Karpas-422 (cell line): Measurements from ENCODE around the gene S1PR1. TPM values are rescaled to one million over a fixed set of nuclear protein-coding genes. Genes with fewer than 3 reads are reported as not detected.

ENCODE experiments used
- DNase-seq: peaks from one replicate; pipeline ENCODE4 v3.0.0-alpha.2; 2015
- H2AFZ ChIP-seq: fragments of 200-600 bp; sonication (generic); 2 replicates; pipeline ENCODE4 v1.6.1; 2014; ENCODE audit warnings: antibody characterized with exemption, low read length, mixed read lengths
- H3K27ac ChIP-seq: fragments of 200-600 bp; sonication (generic); 2 replicates; pipeline ENCODE4 v1.5.1; 2014; ENCODE audit warnings: mild to moderate bottlenecking, low read length, moderate library complexity
- H3K27me3 ChIP-seq: fragments of 200-600 bp; sonication (generic); 2 replicates; pipeline ENCODE4 v1.6.1; 2014; ENCODE audit warnings: low read length, mixed read lengths
- H3K36me3 ChIP-seq: fragments of 200-600 bp; sonication (generic); 2 replicates; pipeline ENCODE4 v1.6.1; 2014; ENCODE audit warnings: low read length, mixed read lengths; ENCODE audit not compliant: insufficient read depth
- H3K4me1 ChIP-seq: fragments of 200-600 bp; sonication (generic); 2 replicates; pipeline ENCODE4 v1.6.1; 2014; ENCODE audit warnings: mild to moderate bottlenecking, low read length, mixed read lengths
- H3K4me2 ChIP-seq: fragments of 200-600 bp; sonication (generic); 2 replicates; pipeline ENCODE4 v1.6.1; 2014; ENCODE audit warnings: low read length, low read depth, mild to moderate bottlenecking; ENCODE audit not compliant: poor library complexity, severe bottlenecking
- H3K4me3 ChIP-seq: fragments of 200-600 bp; sonication (generic); 2 replicates; pipeline ENCODE4 v1.5.1; 2014; ENCODE audit warnings: mild to moderate bottlenecking, antibody characterized with exemption, low read length, mixed read lengths
- H3K79me2 ChIP-seq: fragments of 200-600 bp; sonication (generic); 2 replicates; pipeline ENCODE4 v1.6.1; 2014; ENCODE audit warnings: mild to moderate bottlenecking, low read length, mixed read lengths
- H3K9ac ChIP-seq: fragments of 200-600 bp; sonication (generic); 2 replicates; pipeline ENCODE4 v1.6.0; 2014; ENCODE audit warnings: low read length
- H3K9me2 ChIP-seq: fragments of 200-600 bp; sonication (generic), shearing (Covaris generic); replicated peaks from 2 replicates; pipeline ENCODE4 v1.6.0; 2014; ENCODE audit warnings: mild to moderate bottlenecking, low read length, moderate library complexity; ENCODE audit not compliant: insufficient read depth
- H3K9me3 ChIP-seq: fragments of 300-700, 200-600 bp; sonication (generic); 2 replicates; pipeline ENCODE4 v1.6.1; 2014; ENCODE audit warnings: low read length, mixed read lengths
- H4K20me1 ChIP-seq: fragments of 200-600 bp; sonication (generic); 2 replicates; pipeline ENCODE4 v1.6.1; 2014; ENCODE audit warnings: mild to moderate bottlenecking, antibody characterized with exemption, low read length, low read depth; ENCODE audit not compliant: insufficient read depth
- total RNA-seq: library from RNA; depleted of rRNA; stranded (reverse); fragments of >200 nt; shearing (Covaris generic); gene quantifications from 2 replicates; pipeline ENCODE4 v1.2.3, GENCODE V29; 2014; ENCODE audit warnings: low replicate concordance

S1PR1 gene
- total RNA-seq, 1 experiment from 2014 or later, result not detected

GRCh38 chr1:101257500-101258325 lies 20.9 kb downstream of the S1PR1 start:
- no peak overlapping the region for H3K9ac ChIP-seq
- H3K27ac ChIP-seq, result no peak overlapping the region
- no peaks in the 10 kb centered on the region for H3K79me2 ChIP-seq
- no peak for DNase-seq
- no peaks in the 10 kb centered on the region for H3K9me3 ChIP-seq
- no peak overlapping the region for H2AFZ ChIP-seq
- H3K9me2 ChIP-seq, result no peaks in the 10 kb centered on the region
- no peaks in the 10 kb centered on the region for H3K36me3 ChIP-seq
- no peaks in the 10 kb centered on the region for H4K20me1 ChIP-seq
- peaks cover 7% of the 10 kb centered on the region for H3K4me1 ChIP-seq
- no peak overlapping the region for H3K4me3 ChIP-seq
- H3K27me3 ChIP-seq, result no peaks in the 10 kb centered on the region
- no peak overlapping the region for H3K4me2 ChIP-seq

- peaks cover 11% of the 10 kb centered on the region for H3K4me1 ChIP-seq
- no peak overlapping the region for H2AFZ ChIP-seq
- no peaks in the 10 kb centered on the region for H3K79me2 ChIP-seq
- DNase-seq, result no peak
- H3K36me3 ChIP-seq, result no peaks in the 10 kb centered on the region
- H3K4me3 ChIP-seq, result no peak overlapping the region
- H3K27me3 ChIP-seq, result no peaks in the 10 kb centered on the region
- no peaks in the 10 kb centered on the region for H3K9me3 ChIP-seq
- H3K9ac ChIP-seq, result no peak overlapping the region
- H3K4me2 ChIP-seq, result no peak overlapping the region
- H3K9me2 ChIP-seq, result no peaks in the 10 kb centered on the region
- no peak overlapping the region for H3K27ac ChIP-seq
- no peaks in the 10 kb centered on the region for H4K20me1 ChIP-seq
Measured at GRCh38 chr1:101259744-101260148, 22.9 kb downstream of the S1PR1 start.

- H3K27me3 ChIP-seq, result no peaks in the 10 kb centered on the region
- H3K4me1 ChIP-seq, result peaks cover 11% of the 10 kb centered on the region
- H3K4me2 ChIP-seq, result no peak overlapping the region
- no peak overlapping the region for H3K27ac ChIP-seq
- H2AFZ ChIP-seq, result no peak overlapping the region
- H3K79me2 ChIP-seq, result no peaks in the 10 kb centered on the region
- H3K4me3 ChIP-seq, result no peak overlapping the region
- no peaks in the 10 kb centered on the region for H3K36me3 ChIP-seq
- no peaks in the 10 kb centered on the region for H4K20me1 ChIP-seq
- no peaks in the 10 kb centered on the region for H3K9me2 ChIP-seq
- no peak for DNase-seq
- no peaks in the 10 kb centered on the region for H3K9me3 ChIP-seq
- H3K9ac ChIP-seq, result no peak overlapping the region
Measured at GRCh38 chr1:101260556-101261350, 23.9 kb downstream of the S1PR1 start.

GRCh38 chr1:101261623-101262022 lies 24.8 kb downstream of the S1PR1 start:
- Histone ChIP-seq H3K4me1 (peaks cover 11% of the 10 kb centered on the region), H3K9me2 (no peaks in the 10 kb centered on the region)
- no peak for DNase-seq

GRCh38 chr1:101262060-101262459 lies 25.2 kb downstream of the S1PR1 start:
- H3K4me3 ChIP-seq, result no peak overlapping the region
- H3K27ac ChIP-seq, result no peak overlapping the region
- no peaks in the 10 kb centered on the region for H4K20me1 ChIP-seq
- H2AFZ ChIP-seq, result no peak overlapping the region
- no peak overlapping the region for H3K4me2 ChIP-seq
- no peaks in the 10 kb centered on the region for H3K27me3 ChIP-seq
- no peaks in the 10 kb centered on the region for H3K9me2 ChIP-seq
- no peak overlapping the region for H3K9ac ChIP-seq
- H3K4me1 ChIP-seq, result peaks cover 11% of the 10 kb centered on the region
- no peaks in the 10 kb centered on the region for H3K36me3 ChIP-seq
- H3K79me2 ChIP-seq, result no peaks in the 10 kb centered on the region
- no peaks in the 10 kb centered on the region for H3K9me3 ChIP-seq
- no peak for DNase-seq

More at GRCh38 chr1:101261623-101262022, 24.8 kb downstream of the S1PR1 start:
- no peak overlapping the region for H2AFZ ChIP-seq
- no peak overlapping the region for H3K9ac ChIP-seq
- H4K20me1 ChIP-seq, result no peaks in the 10 kb centered on the region
- H3K79me2 ChIP-seq, result no peaks in the 10 kb centered on the region
- no peaks in the 10 kb centered on the region for H3K36me3 ChIP-seq
- H3K9me3 ChIP-seq, result no peaks in the 10 kb centered on the region
- no peak overlapping the region for H3K4me2 ChIP-seq
- no peak overlapping the region for H3K27ac ChIP-seq
- no peaks in the 10 kb centered on the region for H3K27me3 ChIP-seq
- H3K4me3 ChIP-seq, result no peak overlapping the region

- no peaks in the 10 kb centered on the region for H3K9me2 ChIP-seq
- H4K20me1 ChIP-seq, result no peaks in the 10 kb centered on the region
- no peaks in the 10 kb centered on the region for H3K36me3 ChIP-seq
- peaks cover 11% of the 10 kb centered on the region for H3K4me1 ChIP-seq
- no peak overlapping the region for H2AFZ ChIP-seq
- no peak overlapping the region for H3K4me2 ChIP-seq
- H3K9me3 ChIP-seq, result no peaks in the 10 kb centered on the region
- DNase-seq, result no peak
- H3K27me3 ChIP-seq, result no peaks in the 10 kb centered on the region
- H3K79me2 ChIP-seq, result no peaks in the 10 kb centered on the region
- no peak overlapping the region for H3K9ac ChIP-seq
- H3K4me3 ChIP-seq, result no peak overlapping the region
- H3K27ac ChIP-seq, result no peak overlapping the region
Measured at GRCh38 chr1:101262630-101263348, 26.0 kb downstream of the S1PR1 start.

- no peak overlapping the region for H2AFZ ChIP-seq
Measured at GRCh38 chr1:101264697-101265096, 27.9 kb downstream of the S1PR1 start.

GRCh38 chr1:101265684-101266083 lies 28.9 kb downstream of the S1PR1 start:
- Histone ChIP-seq H3K27ac (no peak overlapping the region), H3K4me2 (no peak overlapping the region), H3K9me2 (no peaks in the 10 kb centered on the region), H3K27me3 (no peaks in the 10 kb centered on the region), H4K20me1 (no peaks in the 10 kb centered on the region), H3K9ac (no peak overlapping the region), H3K36me3 (no peaks in the 10 kb centered on the region), H3K9me3 (no peaks in the 10 kb centered on the region), H2AFZ (no peak overlapping the region), H3K79me2 (no peaks in the 10 kb centered on the region), H3K4me3 (no peak overlapping the region), H3K4me1 (peaks cover 7% of the 10 kb centered on the region)
- no peak for DNase-seq

More at GRCh38 chr1:101264697-101265096, 27.9 kb downstream of the S1PR1 start:
- Histone ChIP-seq H4K20me1 (no peaks in the 10 kb centered on the region), H3K4me2 (no peak overlapping the region), H3K36me3 (no peaks in the 10 kb centered on the region), H3K4me1 (peaks cover 9% of the 10 kb centered on the region), H3K9me2 (no peaks in the 10 kb centered on the region), H3K4me3 (no peak overlapping the region), H3K27me3 (no peaks in the 10 kb centered on the region), H3K9me3 (no peaks in the 10 kb centered on the region), H3K27ac (no peak overlapping the region), H3K79me2 (no peaks in the 10 kb centered on the region), H3K9ac (no peak overlapping the region)
- no peak for DNase-seq
